ENCODE data around the gene UNC45B.

DNA sequence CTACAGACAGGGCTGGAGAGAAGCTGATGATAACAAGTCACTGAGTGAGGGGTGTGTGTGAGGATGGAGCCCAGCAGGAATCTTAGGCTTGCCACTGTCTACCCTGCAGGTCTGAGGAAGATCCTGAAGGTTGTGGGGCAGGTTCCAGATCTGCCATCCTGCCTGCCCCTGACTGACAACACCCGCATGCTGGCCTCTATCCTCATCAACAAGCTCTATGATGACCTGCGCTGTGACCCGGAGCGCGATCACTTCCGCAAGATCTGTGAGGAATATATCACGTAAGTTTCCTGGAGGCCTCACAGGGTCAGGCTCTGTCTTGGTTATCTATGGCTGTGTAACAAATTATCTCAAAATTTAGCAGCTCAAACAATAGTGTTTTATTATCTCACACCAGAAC, 16.3 kb downstream of the UNC45B start:
- TF ChIP-seq POLR2AphosphoS5 (IDR thresholded peaks at IDR 0.05; ENCODE audit: insufficient read depth, low read depth, low read length), result no peak
- TF ChIP-seq, protein P1, sequence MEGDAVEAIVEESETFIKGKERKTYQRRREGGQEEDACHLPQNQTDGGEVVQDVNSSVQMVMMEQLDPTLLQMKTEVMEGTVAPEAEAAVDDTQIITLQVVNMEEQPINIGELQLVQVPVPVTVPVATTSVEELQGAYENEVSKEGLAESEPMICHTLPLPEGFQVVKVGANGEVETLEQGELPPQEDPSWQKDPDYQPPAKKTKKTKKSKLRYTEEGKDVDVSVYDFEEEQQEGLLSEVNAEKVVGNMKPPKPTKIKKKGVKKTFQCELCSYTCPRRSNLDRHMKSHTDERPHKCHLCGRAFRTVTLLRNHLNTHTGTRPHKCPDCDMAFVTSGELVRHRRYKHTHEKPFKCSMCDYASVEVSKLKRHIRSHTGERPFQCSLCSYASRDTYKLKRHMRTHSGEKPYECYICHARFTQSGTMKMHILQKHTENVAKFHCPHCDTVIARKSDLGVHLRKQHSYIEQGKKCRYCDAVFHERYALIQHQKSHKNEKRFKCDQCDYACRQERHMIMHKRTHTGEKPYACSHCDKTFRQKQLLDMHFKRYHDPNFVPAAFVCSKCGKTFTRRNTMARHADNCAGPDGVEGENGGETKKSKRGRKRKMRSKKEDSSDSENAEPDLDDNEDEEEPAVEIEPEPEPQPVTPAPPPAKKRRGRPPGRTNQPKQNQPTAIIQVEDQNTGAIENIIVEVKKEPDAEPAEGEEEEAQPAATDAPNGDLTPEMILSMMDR (IDR thresholded peaks at IDR 0.05; ENCODE audit: extremely low read depth in 1 of 2, insufficient read depth in 1 of 2, low read depth in 1 of 2, low read length in 2 of 2), result no peak

All from endothelial cell of umbilical vein (primary cell).